Dermis lymphatic vessel endothelial cell (primary cell): ENCODE results near the gene RGS8. TPM values are rescaled to one million over a fixed set of nuclear protein-coding genes. Genes with fewer than 3 reads are reported as not detected.

ENCODE experiments used
- total RNA-seq: library from RNA; depleted of rRNA; stranded (reverse); fragments of >200 nt; gene quantifications from 2 replicates; pipeline ENCODE4 v1.2.1, GENCODE V29; 2014

Gene RGS8
- under 0.01 TPM in 1 of 2 replicates, not detected in the other for total RNA-seq

GRCh38 chr1:182684116-182684828 is at the start of gene RGS8:
Gene RGS8, minus strand, starts transcription at chr1:182684587. Its CDS starts 14,938 bp downstream, at chr1:182669649.

Other genes starting within 250 kb of the RGS8 start
- not detected in 2 replicates for gene RGSL1, start 234.4 kb downstream of the RGS8 start, total RNA-seq
- 0.33 and 0.34 TPM in 2 replicates for gene RNASEL, start 95.3 kb downstream of the RGS8 start, total RNA-seq
- gene RGS16, start 80.2 kb downstream of the RGS8 start, total RNA-seq = 0.98 and 1.3 TPM in 2 replicates
- 2.4 and 6.0 TPM in 2 replicates for gene NPL, start 105.2 kb upstream of the RGS8 start, total RNA-seq
- 151 and 183 TPM in 2 replicates for gene DHX9, start 154.8 kb upstream of the RGS8 start, total RNA-seq